Left ventricle myocardium inferior (tissue), 1 donor: ENCODE measurements around the gene FRMD4A. TPM values are rescaled to one million over a fixed set of nuclear protein-coding genes. Genes with fewer than 3 reads are reported as not detected.
"Not testable (repeated sequence)": the region's sequence is repeated elsewhere in the genome, so short reads cannot be mapped to it uniquely, and the experiment has no call there.

Experiments used
- DNase-seq: peaks from one replicate; pipeline ENCODE4 v3.0.0-alpha.2; 2020
- H3K27ac ChIP-seq: fragments of 200-600 bp; replicated peaks from 2 replicates; pipeline ENCODE4 v1.8.0; 2021
- H3K27me3 ChIP-seq: fragments of 200-600 bp; 2 replicates; pipeline ENCODE4 v1.8.0; 2021; ENCODE audit warnings: low read depth
- H3K36me3 ChIP-seq: fragments of 200-600 bp; 2 replicates; pipeline ENCODE4 v1.8.0; 2021
- H3K4me1 ChIP-seq: fragments of 200-600 bp; 2 replicates; pipeline ENCODE4 v1.8.0; 2021
- H3K4me3 ChIP-seq: fragments of 200-600 bp; 2 replicates; pipeline ENCODE4 v1.8.0; 2021; ENCODE audit warnings: mild to moderate bottlenecking, moderate library complexity
- H3K9me3 ChIP-seq: fragments of 200-600 bp; replicated peaks from 2 replicates; pipeline ENCODE4 v1.8.0; 2021
- intact Hi-C: fragments of 100-400 bp; cut with micrococcal nuclease; formaldehyde crosslinking; loops from one replicate; pipeline ENCODE4 v1.11.0; 2022
- total RNA-seq: library from RNA; stranded (reverse); fragmentation: NEBNext Ultra II Directional; extraction: Animal tissue kit (Norgen Biotek cat#: 25700); gene quantifications from one replicate; pipeline ENCODE4 v1.2.1, GENCODE V29; 2021
- TF ChIP-seq, protein P1 (sequence below): fragments of 200-600 bp; IDR thresholded peaks from 2 replicates; pipeline ENCODE4 v1.8.0; 2021; ENCODE audit warnings: antibody characterized with exemption, mild to moderate bottlenecking, borderline replicate concordance
- donor health status: DM: no; HTN: yes; CAD: no; lungs with severe emphysema.

FRMD4A gene
- total RNA-seq, 1 donor from 2014 or later = 26.1 TPM

DNA sequence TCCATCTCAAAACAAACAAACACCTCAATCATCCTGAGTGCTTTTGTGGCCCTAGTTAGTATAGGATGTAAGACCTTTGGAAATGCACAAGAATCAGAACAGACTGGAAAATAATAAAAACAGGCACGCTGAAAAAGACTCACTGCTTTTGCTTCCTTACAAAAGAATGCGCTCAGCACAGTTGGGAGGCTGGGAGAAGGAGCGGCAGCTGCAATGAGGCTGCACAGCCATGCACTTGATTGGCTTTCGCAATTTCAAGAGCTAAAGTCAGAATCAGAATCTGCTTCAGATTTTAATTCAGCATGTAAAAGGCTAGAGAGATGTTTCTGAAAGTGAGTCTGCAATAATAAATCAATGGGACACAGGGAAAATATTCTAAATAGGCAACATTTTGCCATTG is 97.2 kb downstream of the FRMD4A start:
- Histone ChIP-seq H3K4me3 (no peak overlapping the region), H3K27ac (no peak overlapping the region), H3K4me1 (no peaks in the 10 kb centered on the region), H3K27me3 (peaks cover 59% of the 10 kb centered on the region), H3K36me3 (no peaks in the 10 kb centered on the region), H3K9me3 (no peaks in the 10 kb centered on the region)
- TF ChIP-seq, protein P1, sequence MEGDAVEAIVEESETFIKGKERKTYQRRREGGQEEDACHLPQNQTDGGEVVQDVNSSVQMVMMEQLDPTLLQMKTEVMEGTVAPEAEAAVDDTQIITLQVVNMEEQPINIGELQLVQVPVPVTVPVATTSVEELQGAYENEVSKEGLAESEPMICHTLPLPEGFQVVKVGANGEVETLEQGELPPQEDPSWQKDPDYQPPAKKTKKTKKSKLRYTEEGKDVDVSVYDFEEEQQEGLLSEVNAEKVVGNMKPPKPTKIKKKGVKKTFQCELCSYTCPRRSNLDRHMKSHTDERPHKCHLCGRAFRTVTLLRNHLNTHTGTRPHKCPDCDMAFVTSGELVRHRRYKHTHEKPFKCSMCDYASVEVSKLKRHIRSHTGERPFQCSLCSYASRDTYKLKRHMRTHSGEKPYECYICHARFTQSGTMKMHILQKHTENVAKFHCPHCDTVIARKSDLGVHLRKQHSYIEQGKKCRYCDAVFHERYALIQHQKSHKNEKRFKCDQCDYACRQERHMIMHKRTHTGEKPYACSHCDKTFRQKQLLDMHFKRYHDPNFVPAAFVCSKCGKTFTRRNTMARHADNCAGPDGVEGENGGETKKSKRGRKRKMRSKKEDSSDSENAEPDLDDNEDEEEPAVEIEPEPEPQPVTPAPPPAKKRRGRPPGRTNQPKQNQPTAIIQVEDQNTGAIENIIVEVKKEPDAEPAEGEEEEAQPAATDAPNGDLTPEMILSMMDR = no peak
- DNase-seq = no peak
- intact Hi-C loops = no loop called here

DNA sequence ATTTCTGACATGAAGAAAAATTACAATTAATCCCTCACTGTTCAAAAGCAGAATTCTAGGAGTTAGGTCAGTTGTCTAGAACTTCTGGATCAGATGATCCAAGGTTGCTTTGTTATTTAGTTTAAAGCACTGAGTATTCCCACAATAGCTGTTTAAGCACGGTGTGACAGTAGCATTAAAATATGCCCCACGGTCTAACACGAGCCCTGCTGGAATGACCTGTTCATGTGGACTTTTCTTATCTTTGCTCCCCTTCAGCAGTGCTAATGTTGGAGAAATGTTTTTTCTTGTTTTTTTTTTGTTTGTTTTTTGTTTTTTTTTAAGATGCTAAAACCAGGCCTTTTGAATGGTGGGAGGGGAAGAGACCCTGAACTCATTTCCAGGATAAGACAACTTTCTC is 101.9 kb downstream of the FRMD4A start:
- intact Hi-C loops, H3K4me3 ChIP-seq, DNase-seq, H3K27ac ChIP-seq, H3K36me3 ChIP-seq, H3K9me3 ChIP-seq, H3K4me1 ChIP-seq: not testable (repeated sequence)
- peaks cover 42% of the 10 kb centered on the region for H3K27me3 ChIP-seq

DNA sequence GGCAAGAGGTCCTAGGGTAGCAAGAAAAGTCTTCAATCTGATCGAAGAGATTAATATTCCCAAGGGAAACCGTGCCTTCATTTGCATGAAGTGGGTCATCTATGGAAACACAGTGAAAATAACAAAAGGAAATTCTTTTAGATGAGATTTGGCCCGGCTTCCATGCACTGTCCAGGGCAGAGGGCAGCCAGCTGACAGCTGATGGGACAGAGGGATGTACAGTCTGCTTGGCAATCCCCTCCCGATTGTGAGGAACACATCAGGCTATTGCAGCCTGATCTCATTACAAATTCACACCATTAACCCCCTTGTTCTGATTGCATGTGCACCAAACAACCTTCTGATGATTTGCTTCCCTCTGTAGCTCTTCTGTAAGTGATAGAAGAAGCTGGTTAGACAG is 105.3 kb downstream of the FRMD4A start:
- H3K4me3 ChIP-seq = no peak overlapping the region
- no peaks in the 10 kb centered on the region for H3K4me1 ChIP-seq
- TF ChIP-seq, protein P1 = no peak
- no peak overlapping the region for H3K27ac ChIP-seq
- intact Hi-C loops = no loop called here
- DNase-seq = no peak
- H3K27me3 ChIP-seq = peaks cover 48% of the 10 kb centered on the region
- no peaks in the 10 kb centered on the region for H3K36me3 ChIP-seq
- H3K9me3 ChIP-seq = no peaks in the 10 kb centered on the region

DNA sequence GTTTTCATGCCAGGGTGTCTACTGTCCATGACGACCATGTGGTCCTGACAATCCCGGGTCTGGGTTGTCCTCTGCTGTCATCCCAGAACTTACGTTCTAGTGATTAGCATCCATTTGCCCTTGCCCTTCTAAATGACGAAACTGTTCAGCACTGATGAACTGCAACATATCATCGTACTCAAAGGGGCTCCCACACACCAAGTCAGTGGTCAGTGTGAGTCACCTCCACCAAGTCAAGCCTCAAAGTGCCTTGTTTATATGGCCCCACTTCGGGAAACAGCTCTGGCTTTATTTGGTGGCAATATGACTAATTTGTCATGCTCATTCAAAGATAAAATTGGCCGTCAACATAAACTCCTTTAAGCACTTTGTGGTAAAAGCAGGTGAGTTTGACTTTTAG is 110.7 kb downstream of the FRMD4A start:
- TF ChIP-seq, protein P1 = no peak
- Histone ChIP-seq H3K4me3 (no peak overlapping the region), H3K27me3 (peaks cover 54% of the 10 kb centered on the region), H3K27ac (no peak overlapping the region), H3K4me1 (no peaks in the 10 kb centered on the region), H3K9me3 (no peaks in the 10 kb centered on the region), H3K36me3 (no peaks in the 10 kb centered on the region)
- intact Hi-C loops = no loop called here
- no peak for DNase-seq

GRCh38 chr10:14219411-14219810 is 111.3 kb downstream of the FRMD4A start:
- no peak for DNase-seq
- peaks cover 54% of the 10 kb centered on the region for H3K27me3 ChIP-seq
- no peaks in the 10 kb centered on the region for H3K9me3 ChIP-seq
- H3K27ac ChIP-seq = no peak overlapping the region
- no peak overlapping the region for H3K4me3 ChIP-seq
- intact Hi-C loops = no loop called here
- no peaks in the 10 kb centered on the region for H3K36me3 ChIP-seq
- TF ChIP-seq, protein P1 = no peak
- H3K4me1 ChIP-seq = no peaks in the 10 kb centered on the region

GRCh38 chr10:14215641-14216040 is 115.1 kb downstream of the FRMD4A start:
- H3K9me3 ChIP-seq = no peaks in the 10 kb centered on the region
- TF ChIP-seq, protein P1 = no peak
- no peak overlapping the region for H3K4me3 ChIP-seq
- DNase-seq = no peak
- H3K4me1 ChIP-seq = no peaks in the 10 kb centered on the region
- peaks cover 56% of the 10 kb centered on the region for H3K27me3 ChIP-seq
- H3K36me3 ChIP-seq = no peaks in the 10 kb centered on the region
- intact Hi-C loops = no loop called here
- no peak overlapping the region for H3K27ac ChIP-seq

- H3K36me3 ChIP-seq, H3K4me3 ChIP-seq, H3K27ac ChIP-seq, DNase-seq, H3K4me1 ChIP-seq, H3K9me3 ChIP-seq, intact Hi-C loops: not testable (repeated sequence)
- H3K27me3 ChIP-seq = peaks cover 42% of the 10 kb centered on the region
Observed at GRCh38 chr10:14213703-14214102, 117.0 kb downstream of the FRMD4A start.
